K562 (cell line): ENCODE data around the gene MYO1A. TPM values are rescaled to one million over a fixed set of nuclear protein-coding genes. Genes with fewer than 3 reads are reported as not detected.

Source experiments
- ATAC-seq: fragments of 200-7000 bp; cut with Tn5 transposase; 3 replicates; pipeline ENCODE4 v1.9.1; 2020; ENCODE audit warnings: moderate library complexity
- BruUV-seq: library from RNA; stranded (reverse); fragments of 400-500 nt; replicated peaks from 2 replicates; lab custom pipeline; 2021; lab: Mats Ljungman, UMichigan
- CTCF ChIA-PET: fragments of 300-600 bp; formaldehyde crosslinking; extraction: SDS; loops from one replicate; lab custom pipeline; 2021; ENCODE audit warnings: low intra/inter-chr PET ratio; lab: Yijun Ruan, JAX
- POLR2A ChIA-PET: fragments of 300-600, 350-650 bp; sonication (Branson Sonifier 250); formaldehyde crosslinking; extraction: SDS; loops from one replicate; lab custom pipeline; 2021; ENCODE audit warnings: antibody characterized with exemption, inconsistent platforms; lab: Yijun Ruan, JAX
- DNase-seq, 4 experiments: peaks; one replicate each; pipeline versions ENCODE4 v3.0.0 to v3.0.0-alpha.2; 2011 to 2018; ENCODE audit warnings: low spot score in 3 of 4, mixed read lengths in 3 of 4; ENCODE audit errors: extremely low read depth in 1 of 4
- FAIRE-seq: peaks from 2 replicates; lab custom pipeline; 2011; peaks lifted over from hg19 to GRCh38; lab: Jason Lieb, UNC
- H2AFZ ChIP-seq: 2 replicates; pipeline ENCODE4 v1.6.0; 2011; ENCODE audit warnings: low read depth, low read length, control low read depth, inconsistent platforms
- H3K27ac ChIP-seq: fragments of 200-600 bp; 3 replicates; pipeline ENCODE4 v1.8.0; 2011; ENCODE audit warnings: low read depth, mild to moderate bottlenecking, control low read depth, inconsistent platforms, low read length, moderate library complexity, mixed read lengths; ENCODE audit errors: extremely low read depth
- H3K27me3 ChIP-seq, 2 experiments: fragments of 300-600 bp in 1 of 2; 2 replicates in 1 of 2; 3 replicates in 1 of 2; pipeline versions ENCODE4 v1.6.0 to v1.8.0; 2011; ENCODE audit warnings: inconsistent platforms in 2 of 2, low read length in 2 of 2, mild to moderate bottlenecking in 1 of 2, mixed read lengths in 1 of 2, moderate library complexity in 1 of 2; ENCODE audit not compliant: control insufficient read depth in 2 of 2, insufficient read depth in 2 of 2
- H3K36me3 ChIP-seq: fragments of 300-600 bp; 3 replicates; pipeline ENCODE4 v1.8.0; 2011; ENCODE audit warnings: mild to moderate bottlenecking, low read length, inconsistent platforms; ENCODE audit not compliant: control insufficient read depth, insufficient read depth
- H3K4me1 ChIP-seq, 2 experiments: fragments of 200-600 bp in 1 of 2; replicated peaks in 1 of 2; 2 replicates in 1 of 2; 3 replicates in 1 of 2; pipeline versions ENCODE4 v1.5.1 to v1.8.0; 2011; ENCODE audit warnings: inconsistent platforms in 2 of 2, low read length in 2 of 2, mild to moderate bottlenecking in 1 of 2, mixed read lengths in 1 of 2, moderate library complexity in 1 of 2; ENCODE audit not compliant: control insufficient read depth in 2 of 2, insufficient read depth in 2 of 2
- H3K4me2 ChIP-seq: 2 replicates; pipeline ENCODE4 v1.6.1; 2011; ENCODE audit warnings: low read length, control low read depth, inconsistent platforms, mixed read lengths; ENCODE audit not compliant: insufficient read depth
- H3K4me3 ChIP-seq: fragments of 200-600 bp; sonication (generic), shearing (Covaris generic); 2 replicates; pipeline ENCODE4 v1.5.1; 2016; ENCODE audit warnings: control low read depth, inconsistent platforms
- H3K79me2 ChIP-seq: fragments of 200-600 bp; 3 replicates; pipeline ENCODE4 v1.8.0; 2011; ENCODE audit warnings: low read length, inconsistent platforms; ENCODE audit not compliant: control insufficient read depth, insufficient read depth
- H3K9ac ChIP-seq, 2 experiments: 2 replicates each; pipeline versions ENCODE4 v1.6.0 to v1.6.1; 2011; ENCODE audit warnings: low read depth in 2 of 2, low read length in 2 of 2, control low read depth in 1 of 2, inconsistent platforms in 1 of 2, mild to moderate bottlenecking in 1 of 2, mixed read lengths in 1 of 2; ENCODE audit not compliant: insufficient read depth in 1 of 2
- H3K9me1 ChIP-seq: one replicate; pipeline ENCODE4 v1.6.0; 2011; ENCODE audit warnings: inconsistent platforms, mild to moderate bottlenecking, low read length, moderate library complexity; ENCODE audit not compliant: control insufficient read depth, insufficient read depth
- H3K9me3 ChIP-seq: replicated peaks from 2 replicates; pipeline ENCODE4 v1.5.1; 2011; ENCODE audit warnings: low read depth, low read length, inconsistent platforms; ENCODE audit not compliant: control insufficient read depth, insufficient read depth
- H4K20me1 ChIP-seq: replicated peaks from 2 replicates; pipeline ENCODE4 v1.6.1; 2011; ENCODE audit warnings: low read length, inconsistent platforms, mixed read lengths; ENCODE audit not compliant: control insufficient read depth, insufficient read depth
- CREB5 ChIP-seq: fragments of 250-450 bp; sonication (Bioruptor Pico); IDR thresholded peaks from 2 replicates; pipeline ENCODE4 v1.5.0; 2020; ENCODE audit warnings: mild to moderate bottlenecking
- ELF2 ChIP-seq: fragments of 250-450 bp; sonication (Bioruptor Pico); IDR thresholded peaks from 2 replicates; pipeline ENCODE4 v1.5.0; 2021; ENCODE audit warnings: mild to moderate bottlenecking
- KDM5B ChIP-seq: fragments of 200-600 bp; sonication (generic); IDR thresholded peaks from 2 replicates; pipeline ENCODE4 v1.6.1; 2012; ENCODE audit warnings: low read depth, mild to moderate bottlenecking, moderate library complexity, low read length, control low read depth, inconsistent platforms; ENCODE audit not compliant: insufficient replicate concordance
- KLF16 ChIP-seq: IDR thresholded peaks from 2 replicates; pipeline ENCODE4 v1.6.1; 2016; ENCODE audit warnings: antibody characterized with exemption
- NFXL1 ChIP-seq: fragments of 450-650 bp; formaldehyde crosslinking; IDR thresholded peaks from 2 replicates; pipeline ENCODE4 v1.4.0; 2021; ENCODE audit warnings: mild to moderate bottlenecking
- NR3C1 ChIP-seq: sonication (generic); formaldehyde crosslinking; IDR thresholded peaks from 2 replicates; pipeline ENCODE4 v1.8.1; 2022; ENCODE audit warnings: missing genetic modification reagents
- POLR2B ChIP-seq: fragments of 450-650 bp; IDR thresholded peaks from 2 replicates; pipeline ENCODE4 v1.6.1; 2018; ENCODE audit warnings: low read depth; ENCODE audit not compliant: partially characterized antibody
- STAT6 ChIP-seq: sonication (generic); formaldehyde crosslinking; IDR thresholded peaks from 2 replicates; pipeline ENCODE4 v1.8.1; 2023; ENCODE audit warnings: mild to moderate bottlenecking, missing genetic modification reagents
- TCF3 ChIP-seq: sonication (generic); formaldehyde crosslinking; IDR thresholded peaks from 2 replicates; pipeline ENCODE4 v1.4.0; 2020; ENCODE audit warnings: mild to moderate bottlenecking, missing genetic modification reagents
- THRA ChIP-seq: fragments of 450-650 bp; IDR thresholded peaks from 2 replicates; pipeline ENCODE4 v1.6.1; 2017; ENCODE audit warnings: mild to moderate bottlenecking, moderate library complexity
- ZNF3 ChIP-seq: fragments of 250-450 bp; sonication (Bioruptor Pico); IDR thresholded peaks from 2 replicates; pipeline ENCODE4 v1.5.0; 2021; ENCODE audit warnings: mild to moderate bottlenecking, moderate library complexity
- ZNF766 ChIP-seq: fragments of 200-800 bp; sonication (Bioruptor generic); conservative IDR thresholded peaks from 2 replicates; pipeline ENCODE4 v1.6.1; 2016; ENCODE audit warnings: missing genetic modification characterization, missing compliant biosample characterization
- WGBS: fragments of 100-300 bp; shearing (Covaris generic); methylation state at CpG from one replicate; pipeline ENCODE4 v1.1.6; 2016; ENCODE audit warnings: low coverage, mixed read lengths; ENCODE audit not compliant: insufficient coverage; ENCODE audit errors: missing lambda C conversion rate; 5-methylcytosine and 5-hydroxymethylcytosine counted together
- in situ Hi-C: fragments of 300-500 bp; cut with MboI; formaldehyde crosslinking; loops from 4 replicates; pipeline ENCODE4 v1.15.0; 2018; ENCODE audit warnings: inconsistent platforms, mixed read lengths
- intact Hi-C: fragments of 100-400 bp; cut with micrococcal nuclease; formaldehyde crosslinking; loops from 2 replicates; pipeline ENCODE4 v1.14.2; 2022
- polyA plus RNA-seq, 8 experiments: library from polyadenylated mRNA; depleted of rRNA in 4 of 8; stranded (reverse) in 5 of 8; unstranded in 3 of 8; fragments of >200 nt; fragmentation: Nextera tagmentation in 2 of 8; fragmentation: Illumina TruSeq in 1 of 8; extraction: Ambion mirVana in 2 of 8; extraction: Trizol in 1 of 8; gene quantifications; 2 replicates each; pipeline versions ENCODE4 v1.2.1 to v1.2.3, GENCODE V29; 2011 to 2014; ENCODE audit warnings: inconsistent platforms in 1 of 8, missing spikeins in 1 of 8
- total RNA-seq, 7 experiments: library from RNA; depleted of rRNA in 6 of 7; stranded (reverse); fragments of >200 nt in 6 of 7; fragmentation: Illumina TruSeq in 2 of 7; extraction: Trizol in 2 of 7; gene quantifications; 2 replicates each; pipeline versions ENCODE4 v1.2.1 to v1.2.3, GENCODE V29; 2011 to 2021; ENCODE audit warnings: low replicate concordance in 1 of 7

MYO1A gene
- total and polyA plus RNA-seq, 9 of the 15 experiments (the other 6 are each of a cell fraction or from before 2014, with no cell fraction given), result 0.03 to 0.29 (median 0.14) TPM; not detected in 2

GRCh38 chr12:57044468-57044867 is 5.5 kb downstream of the MYO1A start:
- H3K27me3 ChIP-seq, result peaks cover 13 to 15% of the 10 kb centered on the region in 2 experiments; a peak in 4 of 5 replicates
- H3K4me1 ChIP-seq, result peaks cover 2 to 4% of the 10 kb centered on the region in 2 experiments; a peak in 3 of 5 replicates
- in situ Hi-C loops, result no loop called here
- ATAC-seq, result no peak
- H3K36me3 ChIP-seq, result no peaks in the 10 kb centered on the region
- H4K20me1 ChIP-seq, result peaks cover under 1% of the 10 kb centered on the region; the same call in 1 of the 2 replicates
- H3K79me2 ChIP-seq, result no peaks in the 10 kb centered on the region
- intact Hi-C loops, result no loop called here
- BruUV-seq, result no TSS peak
- no peak for FAIRE-seq
- 11% methylated on average over 6 of the region's 6 CpGs for WGBS
- H2AFZ ChIP-seq, result no peak overlapping the region
- no peaks in the 10 kb centered on the region for H3K9me3 ChIP-seq
- no peak for TF ChIP-seq ZNF766 (CRISPR knock-in tag)
- no peak for TF ChIP-seq ELF2
- no peak for TF ChIP-seq ZNF3
- no peak for TF ChIP-seq THRA
- TF ChIP-seq POLR2B, result no peak
- TF ChIP-seq KLF16, result no peak
- TF ChIP-seq STAT6 (CRISPR knock-in tag), result no peak
- TF ChIP-seq NFXL1 (CRISPR knock-in tag), result no peak
- TF ChIP-seq CREB5, result no peak
- no peak for TF ChIP-seq TCF3
- no peak for TF ChIP-seq NR3C1 (CRISPR knock-in tag)
- TF ChIP-seq KDM5B, result no peak
- H3K4me3 ChIP-seq, result no peak overlapping the region
- CTCF ChIA-PET, result no interaction called here
- no peak overlapping the region for H3K9ac ChIP-seq
- DNase-seq, result no peak
- no peaks in the 10 kb centered on the region for H3K9me1 ChIP-seq
- POLR2A ChIA-PET, result interaction anchor here (1.0 kb wide), 1 partner anchor 408 kb away, joined by 5 read pairs; no protein-coding TSS in a partner anchor
- H3K4me2 ChIP-seq, result no peak overlapping the region
- no peak overlapping the region for H3K27ac ChIP-seq
